ENCODE data around the gene PRIM1. TPM values are rescaled to one million over a fixed set of nuclear protein-coding genes. Genes with fewer than 3 reads are reported as not detected.
A peak's percentile ranks its signal among the peaks of the same experiment; 100 is the strongest.

PRIM1 gene
- total RNA-seq, 1 donor, result 5.8 TPM

DNA sequence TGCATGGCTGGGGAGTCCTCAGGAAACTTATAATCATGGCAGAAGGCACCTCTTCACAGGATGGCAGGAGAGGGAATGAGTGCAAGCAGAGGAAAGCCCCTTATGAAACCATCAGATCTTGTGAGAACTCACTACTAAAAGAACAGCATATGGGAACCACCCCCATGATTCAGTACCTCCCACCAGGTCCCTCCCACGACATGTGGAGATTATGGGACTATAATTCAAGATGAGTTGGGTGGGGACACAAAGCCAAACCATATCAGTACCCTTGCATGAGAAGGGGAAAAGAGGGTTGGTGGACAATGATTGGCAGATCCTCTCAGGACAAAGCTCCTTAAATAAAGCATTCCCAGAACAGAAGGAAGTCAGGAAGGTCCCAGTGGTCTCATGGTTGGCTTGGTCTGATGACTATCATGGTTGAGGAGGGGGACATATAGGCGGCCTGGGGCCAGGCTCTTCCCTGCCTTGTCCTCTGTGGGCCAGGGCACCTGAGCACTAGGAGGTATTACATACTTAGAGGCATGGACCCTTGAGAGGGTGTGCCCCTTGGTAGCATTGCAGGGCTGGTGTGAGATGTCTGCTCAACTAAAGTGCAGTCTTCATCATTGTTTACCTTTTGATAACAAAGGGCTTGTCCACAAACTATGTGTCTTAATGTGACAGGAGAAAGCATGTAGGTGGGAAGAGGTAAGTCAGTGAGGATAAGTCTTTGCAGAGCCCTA, 33.2 kb upstream of the PRIM1 start:
- peaks cover 3% of the 10 kb centered on the region for H3K4me1 ChIP-seq (ENCODE audit: insufficient read depth, low read length)
- DNase-seq (ENCODE audit: insufficient read length, low spot score, missing footprints), result peak; percentile 81
- H3K79me2 ChIP-seq (ENCODE audit: insufficient read depth, low read length), result no peaks in the 10 kb centered on the region
- no peaks in the 10 kb centered on the region for H3K36me3 ChIP-seq (ENCODE audit: insufficient read depth, low read length)
- peaks cover 2% of the 10 kb centered on the region for H4K20me1 ChIP-seq (ENCODE audit: insufficient read depth, low read length)
- H3K9me3 ChIP-seq (ENCODE audit: low read depth, low read length), result no peaks in the 10 kb centered on the region
- no peak overlapping the region for H3K4me2 ChIP-seq (ENCODE audit: insufficient read depth, low read length)
- no peak overlapping the region for H2AFZ ChIP-seq (ENCODE audit: low read length)
- no peak for TF ChIP-seq CTCF (IDR thresholded peaks at IDR 0.05; ENCODE audit: extremely low read depth, low read depth, low read length)
- no peaks in the 10 kb centered on the region for H3K27me3 ChIP-seq (ENCODE audit: insufficient read depth, low read length)
- H3K27ac ChIP-seq (ENCODE audit: low read depth, low read length), result no peak overlapping the region
- H3K4me3 ChIP-seq (ENCODE audit: insufficient read depth, low read length), result no peak overlapping the region

DNA sequence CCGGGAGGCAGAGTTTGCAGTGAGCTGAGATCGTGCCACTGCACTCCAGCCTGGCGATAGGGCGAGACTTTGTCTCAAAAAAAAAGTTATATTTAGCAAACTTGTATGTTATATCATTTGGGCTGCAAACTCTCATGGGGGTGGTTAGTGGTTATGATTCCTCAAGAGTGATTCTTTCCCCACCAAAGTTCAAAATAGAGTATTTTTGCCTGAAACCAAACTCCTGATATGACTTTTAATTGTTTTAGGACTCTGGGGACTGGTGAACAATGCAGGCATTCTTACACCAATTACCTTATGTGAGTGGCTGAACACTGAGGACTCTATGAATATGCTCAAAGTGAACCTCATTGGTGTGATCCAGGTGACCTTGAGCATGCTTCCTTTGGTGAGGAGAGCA, 29.6 kb upstream of the PRIM1 start:
- H3K4me2 ChIP-seq (ENCODE audit: insufficient read depth, low read length), result no peak overlapping the region
- H3K9me3 ChIP-seq (ENCODE audit: low read depth, low read length), result no peaks in the 10 kb centered on the region
- peak; percentile 87 for DNase-seq (ENCODE audit: insufficient read length, low spot score, missing footprints)
- TF ChIP-seq CTCF (IDR thresholded peaks at IDR 0.05; ENCODE audit: extremely low read depth, low read depth, low read length), result no peak
- peaks cover 3% of the 10 kb centered on the region for H3K4me1 ChIP-seq (ENCODE audit: insufficient read depth, low read length)
- peaks cover 2% of the 10 kb centered on the region for H4K20me1 ChIP-seq (ENCODE audit: insufficient read depth, low read length)
- H2AFZ ChIP-seq (ENCODE audit: low read length), result no peak overlapping the region
- H3K36me3 ChIP-seq (ENCODE audit: insufficient read depth, low read length), result no peaks in the 10 kb centered on the region
- H3K79me2 ChIP-seq (ENCODE audit: insufficient read depth, low read length), result no peaks in the 10 kb centered on the region
- H3K27me3 ChIP-seq (ENCODE audit: insufficient read depth, low read length), result no peaks in the 10 kb centered on the region
- no peak overlapping the region for H3K4me3 ChIP-seq (ENCODE audit: insufficient read depth, low read length)
- no peak overlapping the region for H3K27ac ChIP-seq (ENCODE audit: low read depth, low read length)

DNA sequence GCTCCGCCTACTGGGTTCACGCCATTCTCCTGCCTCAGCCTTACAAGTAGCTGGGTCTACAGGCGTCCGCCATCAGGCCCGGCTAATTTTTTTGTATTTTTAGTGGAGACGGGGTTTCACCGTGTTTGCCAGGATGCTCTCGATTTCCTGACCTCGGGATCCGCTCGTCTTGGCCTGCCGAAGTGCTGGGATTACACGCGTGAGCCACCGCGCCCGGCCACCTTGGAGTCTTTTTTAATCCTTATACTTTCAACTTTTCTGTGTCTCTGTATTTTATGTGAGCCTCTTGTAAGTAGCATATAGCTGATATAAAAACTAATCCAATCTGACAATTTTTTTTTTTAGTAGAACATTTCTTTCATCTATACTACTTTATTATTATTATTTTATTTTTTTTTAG, 26.6 kb upstream of the PRIM1 start:
- Histone ChIP-seq H3K36me3 (ENCODE audit: insufficient read depth, low read length) (no peaks in the 10 kb centered on the region), H3K27ac (ENCODE audit: low read depth, low read length) (no peak overlapping the region), H4K20me1 (ENCODE audit: insufficient read depth, low read length) (peaks cover 2% of the 10 kb centered on the region), H3K4me3 (ENCODE audit: insufficient read depth, low read length) (no peak overlapping the region), H3K4me2 (ENCODE audit: insufficient read depth, low read length) (no peak overlapping the region), H2AFZ (ENCODE audit: low read length) (no peak overlapping the region), H3K79me2 (ENCODE audit: insufficient read depth, low read length) (no peaks in the 10 kb centered on the region), H3K4me1 (ENCODE audit: insufficient read depth, low read length) (peaks cover 3% of the 10 kb centered on the region), H3K9me3 (ENCODE audit: low read depth, low read length) (no peaks in the 10 kb centered on the region), H3K27me3 (ENCODE audit: insufficient read depth, low read length) (no peaks in the 10 kb centered on the region)
- no peak for TF ChIP-seq CTCF (IDR thresholded peaks at IDR 0.05; ENCODE audit: extremely low read depth, low read depth, low read length)
- no peak for DNase-seq (ENCODE audit: insufficient read length, low spot score, missing footprints)

DNA sequence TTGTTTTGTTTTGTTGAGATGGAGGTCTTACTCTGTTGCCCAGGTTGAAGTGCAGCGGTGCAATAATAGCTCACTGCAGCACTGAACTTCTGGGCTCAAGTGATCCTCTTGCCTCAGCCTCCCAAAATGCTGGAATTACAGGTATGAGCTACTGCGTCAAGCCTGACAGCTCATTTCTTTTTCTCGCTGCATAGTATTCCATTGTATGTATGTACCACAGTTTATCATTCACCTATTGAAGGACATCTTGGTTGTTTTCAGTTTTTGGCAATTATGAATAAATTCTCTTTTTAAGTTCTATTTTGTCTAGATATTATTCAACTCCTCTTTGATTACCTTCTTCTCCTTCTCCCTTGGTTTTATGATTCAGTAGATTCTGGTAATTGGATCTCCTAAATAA, 24.5 kb upstream of the PRIM1 start:
- Histone ChIP-seq H3K4me2 (ENCODE audit: insufficient read depth, low read length) (no peak overlapping the region), H3K27ac (ENCODE audit: low read depth, low read length) (no peak overlapping the region), H3K9me3 (ENCODE audit: low read depth, low read length) (no peaks in the 10 kb centered on the region), H3K4me1 (ENCODE audit: insufficient read depth, low read length) (no peaks in the 10 kb centered on the region), H3K36me3 (ENCODE audit: insufficient read depth, low read length) (no peaks in the 10 kb centered on the region), H3K4me3 (ENCODE audit: insufficient read depth, low read length) (no peak overlapping the region), H4K20me1 (ENCODE audit: insufficient read depth, low read length) (no peaks in the 10 kb centered on the region), H3K79me2 (ENCODE audit: insufficient read depth, low read length) (no peaks in the 10 kb centered on the region), H2AFZ (ENCODE audit: low read length) (no peak overlapping the region), H3K27me3 (ENCODE audit: insufficient read depth, low read length) (no peaks in the 10 kb centered on the region)
- no peak for DNase-seq (ENCODE audit: insufficient read length, low spot score, missing footprints)
- no peak for TF ChIP-seq CTCF (IDR thresholded peaks at IDR 0.05; ENCODE audit: extremely low read depth, low read depth, low read length)
